HepG2 (cell line): Measurements from ENCODE around the gene DNMT1. TPM values are rescaled to one million over a fixed set of nuclear protein-coding genes. Genes with fewer than 3 reads are reported as not detected.

Source experiments
- AKAP8 ChIP-seq: sonication (generic); formaldehyde crosslinking; IDR thresholded peaks from 2 replicates; pipeline ENCODE4 v1.5.1; 2020; ENCODE audit warnings: mild to moderate bottlenecking, missing genetic modification reagents
- ATF1 ChIP-seq: IDR thresholded peaks from 2 replicates; pipeline ENCODE4 v1.6.1; 2016; ENCODE audit warnings: mild to moderate bottlenecking, control low read depth
- ATF7-NPFF ChIP-seq: sonication (generic); formaldehyde crosslinking; IDR thresholded peaks from 2 replicates; pipeline ENCODE4 v1.8.1; 2023; ENCODE audit warnings: mild to moderate bottlenecking, low read depth, missing genetic modification reagents, moderate library complexity
- BATF2 ChIP-seq: sonication (generic); formaldehyde crosslinking; IDR thresholded peaks from 2 replicates; pipeline ENCODE4 v1.8.0; 2022; ENCODE audit warnings: mild to moderate bottlenecking, missing genetic modification reagents, moderate library complexity
- CSRNP1 ChIP-seq: sonication (generic); formaldehyde crosslinking; IDR thresholded peaks from 2 replicates; pipeline ENCODE4 v1.8.1; 2023; ENCODE audit warnings: mild to moderate bottlenecking, missing genetic modification reagents
- GPBP1L1 ChIP-seq: sonication (generic); formaldehyde crosslinking; IDR thresholded peaks from 2 replicates; pipeline ENCODE4 v1.5.0; 2020; ENCODE audit warnings: mild to moderate bottlenecking, missing genetic modification reagents
- HMGXB4 ChIP-seq, 2 experiments: sonication (generic) in 1 of 2; formaldehyde crosslinking in 1 of 2; IDR thresholded peaks; 2 replicates each; pipeline versions ENCODE4 v1.4.0 to v1.6.1; 2018 to 2020; ENCODE audit warnings: missing genetic modification reagents in 2 of 2, borderline replicate concordance in 1 of 2, low read depth in 1 of 2, mild to moderate bottlenecking in 1 of 2, missing biosample characterization in 1 of 2
- KAT7 ChIP-seq: IDR thresholded peaks from 2 replicates; pipeline ENCODE4 v1.6.1; 2018; ENCODE audit warnings: borderline replicate concordance, missing compliant biosample characterization
- MAFG ChIP-seq: sonication (generic); formaldehyde crosslinking; IDR thresholded peaks from 2 replicates; pipeline ENCODE4 v1.5.1; 2020; ENCODE audit warnings: mild to moderate bottlenecking, missing genetic modification reagents
- NFE2L2 ChIP-seq: fragments of 150-350 bp; IDR thresholded peaks from 2 replicates; pipeline ENCODE4 v1.6.1; 2014; ENCODE audit warnings: low read length
- PLRG1 ChIP-seq: fragments of 450-650 bp; conservative IDR thresholded peaks from 2 replicates; pipeline ENCODE4 v1.6.1; 2016
- PREB ChIP-seq: sonication (generic); formaldehyde crosslinking; IDR thresholded peaks from 2 replicates; pipeline ENCODE4 v1.4.0; 2020; ENCODE audit warnings: missing genetic modification reagents
- RORA ChIP-seq: sonication (generic); formaldehyde crosslinking; IDR thresholded peaks from 2 replicates; pipeline ENCODE4 v1.5.0; 2020; ENCODE audit warnings: mild to moderate bottlenecking, missing genetic modification reagents, moderate library complexity
- SP4 ChIP-seq: sonication (generic); formaldehyde crosslinking; IDR thresholded peaks from 2 replicates; pipeline ENCODE4 v1.8.1; 2023; ENCODE audit warnings: mild to moderate bottlenecking, missing genetic modification reagents
- TBX3 ChIP-seq: fragments of 450-650 bp; IDR thresholded peaks from 2 replicates; pipeline ENCODE4 v1.6.1; 2017; ENCODE audit warnings: antibody characterized with exemption, mild to moderate bottlenecking, inconsistent platforms, borderline replicate concordance
- ZBTB21 ChIP-seq: sonication (generic); formaldehyde crosslinking; IDR thresholded peaks from 2 replicates; pipeline ENCODE4 v1.4.0; 2020; ENCODE audit warnings: missing genetic modification reagents
- ZNF772 ChIP-seq: sonication (generic); formaldehyde crosslinking; IDR thresholded peaks from 2 replicates; pipeline ENCODE4 v1.5.0; 2020; ENCODE audit warnings: mild to moderate bottlenecking, missing genetic modification reagents
- ZXDC ChIP-seq: sonication (generic); formaldehyde crosslinking; IDR thresholded peaks from 2 replicates; pipeline ENCODE4 v1.5.0; 2020; ENCODE audit warnings: mild to moderate bottlenecking, missing genetic modification reagents
- polyA plus RNA-seq, 8 experiments: library from polyadenylated mRNA; depleted of rRNA in 3 of 8; stranded (reverse) in 7 of 8; unstranded in 1 of 8; fragments of >200 nt; fragmentation: Illumina TruSeq in 4 of 8; extraction: Trizol in 4 of 8; gene quantifications; 2 replicates each; pipeline versions ENCODE4 v1.2.1 to v1.2.3, GENCODE V29; 2011 to 2016; ENCODE audit warnings: low read depth in 4 of 8, missing spikeins in 1 of 8, mixed read lengths in 1 of 8; ENCODE audit not compliant: insufficient read depth in 1 of 8
- total RNA-seq, 5 experiments: library from RNA; depleted of rRNA; stranded (reverse); fragments of >200 nt; fragmentation: Illumina TruSeq; extraction: Trizol; gene quantifications; 2 replicates each; pipeline ENCODE4 v1.2.3, GENCODE V29; 2016; ENCODE audit warnings: low read depth in 1 of 5

DNMT1 gene
- total and polyA plus RNA-seq, 2 of the 13 experiments (the other 11 are each of a cell fraction or from before 2014, with no cell fraction given), result 31.2 to 91.1 TPM

GRCh38 chr19:10193790-10194499 lies 808 bp downstream of the DNMT1 start (continued):
- no peak for TF ChIP-seq PREB (CRISPR knock-in tag)
- TF ChIP-seq SP4 (CRISPR knock-in tag), result no peak; the same call in 1 of the 2 replicates
- no peak for TF ChIP-seq NFE2L2
- TF ChIP-seq ATF7-NPFF, result no peak
- 0 out of 2 replicates have a peak, but pooled peaks have one; percentile 28 for TF ChIP-seq KAT7
- no peak for TF ChIP-seq ZXDC (CRISPR knock-in tag)
- no peak for TF ChIP-seq ZNF772 (CRISPR knock-in tag)
- no peak for TF ChIP-seq RORA (CRISPR knock-in tag)
- TF ChIP-seq MAFG, result no peak
- TF ChIP-seq TBX3, result no peak
- TF ChIP-seq PLRG1, result no peak
- no peak for TF ChIP-seq BATF2 (CRISPR knock-in tag)
- peak; percentile 35; the same call in 1 of the 2 replicates for TF ChIP-seq CSRNP1
- 0 out of 2 replicates have a peak, but pooled peaks have one; percentile 1 for TF ChIP-seq AKAP8
- TF ChIP-seq HMGXB4 (CRISPR knock-in tag; IDR thresholded peaks at IDR 0.05; ENCODE audit: borderline replicate concordance in 1 of 2, low read depth in 1 of 2), result 0 out of 4 replicates have a peak, but pooled peaks of 1 of the 2 experiments have one; percentile 21
- no peak for TF ChIP-seq GPBP1L1 (CRISPR knock-in tag)
- TF ChIP-seq ZBTB21, result 0 out of 2 replicates have a peak, but pooled peaks have one; percentile 3
- TF ChIP-seq ATF1, result no peak
